ENCODE data around the gene PPP1R15B. TPM values are rescaled to one million over a fixed set of nuclear protein-coding genes. Genes with fewer than 3 reads are reported as not detected.

Gene PPP1R15B
- total RNA-seq, 4 donors from 2014 or later, result 42.8 to 56.4 (median 51.4) TPM

- H3K4me1 ChIP-seq, result peaks cover 42 to 50% (median 43%) of the 10 kb centered on the region in 4 donors
- WGBS, result 81% methylated on average over 13 of the region's 13 CpGs
- peaks cover 12 to 92% (median 62%) of the 10 kb centered on the region in 4 donors for H3K36me3 ChIP-seq
- TF ChIP-seq POLR2AphosphoS5 (IDR thresholded peaks at IDR 0.05) (no peak), POLR2A (IDR thresholded peaks at IDR 0.05; ENCODE audit: low read depth) (no peak), CTCF (IDR thresholded peaks at IDR 0.05) (no peak), EP300 (IDR thresholded peaks at IDR 0.05) (no peak)
- H3K27ac ChIP-seq (replicated peaks in 1 of 4), result peak overlapping the region in 2 of 4 donors; percentile 8 to 78
- no peaks in the 10 kb centered on the region for H3K9me3 ChIP-seq
- DNase-seq (ENCODE audit: extremely low spot score), result no peak
- intact Hi-C loops (cut with DNase I), result no loop called here
- no peaks in the 10 kb centered on the region for H3K27me3 ChIP-seq
- H3K4me3 ChIP-seq, result no peak overlapping the region
Measured at GRCh38 chr1:204442376-204443259, 31.0 kb upstream of the PPP1R15B start.

- WGBS, result 82% methylated on average over 6 of the region's 6 CpGs
- intact Hi-C loops (cut with DNase I), result no loop called here
- Histone ChIP-seq H3K4me3 (no peak overlapping the region), H3K36me3 (peaks cover 12 to 95% (median 61%) of the 10 kb centered on the region in 4 donors), H3K9me3 (no peaks in the 10 kb centered on the region), H3K27ac (replicated peaks in 1 of 4) (peak overlapping the region in 3 of 4 donors; percentile 16 to 78 (median 19)), H3K27me3 (no peaks in the 10 kb centered on the region), H3K4me1 (peaks cover 36 to 45% (median 37%) of the 10 kb centered on the region in 4 donors)
- TF ChIP-seq POLR2AphosphoS5 (IDR thresholded peaks at IDR 0.05) (peak in 1 of 2 donors; percentile 37), CTCF (IDR thresholded peaks at IDR 0.05) (no peak)
- no peak for DNase-seq (ENCODE audit: extremely low spot score)
Measured at GRCh38 chr1:204441558-204441957, 29.9 kb upstream of the PPP1R15B start.

- Histone ChIP-seq H3K27ac (replicated peaks in 1 of 4) (peak overlapping the region; percentile 67 to 79 (median 74)), H3K9me3 (no peaks in the 10 kb centered on the region), H3K36me3 (peaks cover 12 to 98% (median 59%) of the 10 kb centered on the region in 4 donors), H3K4me1 (peaks cover 34 to 54% (median 47%) of the 10 kb centered on the region in 4 donors), H3K4me3 (no peak overlapping the region), H3K27me3 (no peaks in the 10 kb centered on the region)
- TF ChIP-seq CTCF (IDR thresholded peaks at IDR 0.05) (no peak), POLR2AphosphoS5 (IDR thresholded peaks at IDR 0.05) (no peak), POLR2A (IDR thresholded peaks at IDR 0.05; ENCODE audit: low read depth) (no peak), EP300 (IDR thresholded peaks at IDR 0.05) (no peak)
- intact Hi-C loops (cut with DNase I), result no loop called here
- DNase-seq (ENCODE audit: extremely low spot score), result no peak
- 69% methylated on average over 13 of the region's 13 CpGs for WGBS
Measured at GRCh38 chr1:204439621-204440375, 28.2 kb upstream of the PPP1R15B start.

- H3K36me3 ChIP-seq, result peaks cover 4 to 98% (median 58%) of the 10 kb centered on the region in 4 donors
- H3K27ac ChIP-seq (replicated peaks in 1 of 4), result peak overlapping the region; percentile 67 to 79 (median 74)
- H3K4me3 ChIP-seq, result no peak overlapping the region
- H3K27me3 ChIP-seq, result no peaks in the 10 kb centered on the region
- H3K9me3 ChIP-seq, result no peaks in the 10 kb centered on the region
- H3K4me1 ChIP-seq, result peaks cover 39 to 54% (median 46%) of the 10 kb centered on the region in 4 donors
- intact Hi-C loops (cut with DNase I), result no loop called here
- TF ChIP-seq CTCF (IDR thresholded peaks at IDR 0.05) (no peak), POLR2AphosphoS5 (IDR thresholded peaks at IDR 0.05) (peak; percentile 71 to 80)
- no peak for DNase-seq (ENCODE audit: extremely low spot score)
- WGBS, result 46% methylated on average over 7 of the region's 7 CpGs
Measured at GRCh38 chr1:204438628-204439027, 27.0 kb upstream of the PPP1R15B start.

Measured in esophagus muscularis mucosa (tissue), 4 donors.